BLaER1 (cell line): ENCODE results near the gene DLG3.

Experiments
- H3K27ac ChIP-seq: shearing (Covaris generic); formaldehyde crosslinking; 2 replicates; pipeline ENCODE4 v1.8.1; 2022
- H3K27me3 ChIP-seq: shearing (Covaris generic); formaldehyde crosslinking; 2 replicates; pipeline ENCODE4 v1.8.1; 2022
- H3K36me3 ChIP-seq: shearing (Covaris generic); formaldehyde crosslinking; 2 replicates; pipeline ENCODE4 v1.8.1; 2022
- H3K4me1 ChIP-seq: shearing (Covaris generic); formaldehyde crosslinking; 2 replicates; pipeline ENCODE4 v1.8.1; 2022
- H3K4me2 ChIP-seq: shearing (Covaris generic); formaldehyde crosslinking; 2 replicates; pipeline ENCODE4 v1.8.1; 2022
- H3K4me3 ChIP-seq: shearing (Covaris generic); formaldehyde crosslinking; 2 replicates; pipeline ENCODE4 v1.8.1; 2022
- H3K9ac ChIP-seq: shearing (Covaris generic); formaldehyde crosslinking; 2 replicates; pipeline ENCODE4 v1.8.1; 2022
- H3K9me3 ChIP-seq: shearing (Covaris generic); formaldehyde crosslinking; 2 replicates; pipeline ENCODE4 v1.8.1; 2022
- H4K20me1 ChIP-seq: shearing (Covaris generic); formaldehyde crosslinking; 2 replicates; pipeline ENCODE4 v1.8.1; 2022
- Cebpa-rat ChIP-seq: shearing (Covaris generic); IDR thresholded peaks from 2 replicates; pipeline ENCODE4 v1.8.1; 2022

DLG3 gene

DNA sequence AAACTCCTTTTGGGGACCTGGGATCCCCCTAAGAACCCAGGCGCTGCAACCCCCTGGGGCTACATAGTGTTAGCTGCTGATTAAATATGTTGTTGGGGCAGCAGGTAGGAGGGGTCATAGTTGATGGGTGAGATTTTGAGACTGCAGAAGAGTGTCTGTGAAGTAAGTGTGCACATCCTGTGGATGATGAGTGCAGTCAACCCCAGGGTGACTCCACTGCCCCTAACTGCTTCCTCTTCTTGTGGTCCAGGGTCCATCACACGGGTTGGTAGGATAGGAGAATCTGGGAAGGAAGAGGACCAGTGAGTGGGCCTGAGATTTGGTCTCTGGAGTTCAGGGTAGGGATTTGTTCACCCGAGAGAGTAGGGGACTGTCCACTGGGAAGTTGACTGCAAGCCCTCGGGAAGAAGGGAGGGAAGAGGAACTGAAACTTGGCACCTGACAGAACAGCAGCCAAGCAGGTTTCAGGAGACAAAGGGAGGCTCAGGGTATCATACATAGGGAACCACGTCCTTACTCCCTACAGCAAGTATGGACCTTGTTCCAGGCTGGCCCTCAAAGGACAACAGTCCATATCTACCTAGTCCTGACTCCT is 8.5 kb downstream of the DLG3 start:
- Histone ChIP-seq H3K4me3 (peak overlapping the region; percentile 71), H3K27me3 (peaks cover 22% of the 10 kb centered on the region), H3K36me3 (0 out of 2 replicates have a peak, but pooled peaks cover 4% of the 10 kb centered on the region), H3K9me3 (no peaks in the 10 kb centered on the region), H4K20me1 (no peaks in the 10 kb centered on the region), H3K4me2 (peak overlapping the region; percentile 81), H3K4me1 (peaks cover 27% of the 10 kb centered on the region), H3K9ac (peak overlapping the region; percentile 74; the same call in 1 of the 2 replicates), H3K27ac (no peak overlapping the region)
- no peak for TF ChIP-seq Cebpa-rat

DNA sequence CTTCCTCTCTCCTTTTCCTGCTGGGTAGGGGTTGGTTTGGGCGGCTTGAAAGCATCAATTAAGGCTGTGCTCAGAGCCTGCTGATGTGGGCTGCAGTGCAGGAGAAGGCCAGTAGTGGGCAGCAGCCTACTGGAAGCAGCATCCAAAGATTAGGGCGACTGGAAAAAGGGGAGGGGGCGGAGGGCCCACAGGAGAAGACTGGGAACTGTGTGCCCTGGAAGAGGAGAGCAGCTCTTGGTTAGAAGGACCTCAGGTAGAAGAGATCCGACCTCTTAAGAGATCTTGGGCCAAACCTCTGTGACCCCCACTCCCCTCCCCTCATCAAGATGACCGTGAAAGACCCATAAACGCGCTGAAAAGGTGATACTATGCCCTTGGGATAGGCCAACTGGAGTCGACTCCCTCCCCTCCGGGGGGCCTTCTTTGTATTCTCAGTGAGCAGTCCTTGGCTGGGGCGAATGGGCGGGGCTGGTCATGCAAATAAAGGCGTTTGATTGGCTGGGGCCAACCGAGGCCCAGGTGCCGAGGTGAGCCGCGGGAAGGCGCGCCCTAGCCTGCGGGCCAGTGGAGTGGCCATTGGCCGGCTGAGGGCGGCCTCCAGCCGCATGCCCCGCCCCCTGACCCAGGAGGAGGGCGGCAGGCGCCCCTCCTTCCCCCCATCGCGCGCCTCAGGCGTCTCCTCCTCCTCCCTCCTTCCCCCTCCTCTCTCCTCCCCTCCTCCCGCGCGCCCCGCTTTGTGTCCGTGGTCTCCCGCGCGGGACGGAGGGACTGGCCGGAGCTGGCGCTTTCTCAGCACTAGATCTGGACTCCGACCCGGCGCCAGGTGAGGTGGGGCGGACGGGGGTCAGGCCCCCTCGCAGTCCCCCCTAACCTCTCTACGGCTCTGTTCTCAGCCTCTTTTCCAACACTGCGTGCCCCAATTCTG is 10.1 kb downstream of the DLG3 start:
- peaks cover 27% of the 10 kb centered on the region for H3K4me1 ChIP-seq
- peak overlapping the region; percentile 85 for H3K27ac ChIP-seq
- H3K27me3 ChIP-seq = peaks cover 23% of the 10 kb centered on the region
- H3K4me3 ChIP-seq = peak overlapping the region; percentile 71
- peak overlapping the region; percentile 84 for H3K4me2 ChIP-seq
- no peak for TF ChIP-seq Cebpa-rat
- H3K9ac ChIP-seq = peak overlapping the region; percentile 82
- H4K20me1 ChIP-seq = no peaks in the 10 kb centered on the region
- H3K36me3 ChIP-seq = peaks cover 14% of the 10 kb centered on the region
- H3K9me3 ChIP-seq = no peaks in the 10 kb centered on the region

- no peaks in the 10 kb centered on the region for H4K20me1 ChIP-seq
- peak overlapping the region; percentile 85 for H3K27ac ChIP-seq
- no peak for TF ChIP-seq Cebpa-rat
- peaks cover 27% of the 10 kb centered on the region for H3K4me1 ChIP-seq
- H3K9me3 ChIP-seq = 0 out of 2 replicates have a peak, but pooled peaks cover under 1% of the 10 kb centered on the region
- H3K27me3 ChIP-seq = peaks cover 23% of the 10 kb centered on the region
- peak overlapping the region; percentile 82 for H3K9ac ChIP-seq
- peak overlapping the region; percentile 71 for H3K4me3 ChIP-seq
- H3K4me2 ChIP-seq = peak overlapping the region; percentile 84
- H3K36me3 ChIP-seq = peaks cover 22% of the 10 kb centered on the region
Measured at GRCh38 chrX:70455366-70456202, 10.9 kb downstream of the DLG3 start.

DNA sequence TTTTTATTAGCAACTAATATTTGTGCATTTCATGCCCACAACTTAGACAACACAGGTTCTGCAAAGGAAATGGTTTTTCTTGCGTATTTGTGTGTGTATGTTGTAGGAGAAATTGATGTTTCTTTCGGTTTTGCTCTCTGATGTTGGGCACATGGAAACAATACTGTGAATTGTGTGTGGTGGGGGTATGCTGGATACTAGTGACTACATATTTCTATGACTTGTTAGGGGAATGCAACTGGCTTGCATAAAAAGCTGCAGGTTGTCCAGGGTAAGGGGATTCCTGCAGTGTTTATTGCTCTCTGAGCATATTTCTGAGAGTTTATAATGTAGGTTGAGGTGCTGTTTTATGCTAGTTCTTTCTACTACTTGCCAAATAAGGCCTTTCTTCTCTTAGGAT is 11.6 kb downstream of the DLG3 start:
- Histone ChIP-seq H3K36me3 (peaks cover 29% of the 10 kb centered on the region), H3K4me2 (peak overlapping the region; percentile 84), H3K4me1 (peaks cover 27% of the 10 kb centered on the region), H3K9ac (peak overlapping the region; percentile 82), H4K20me1 (no peaks in the 10 kb centered on the region), H3K27me3 (peaks cover 29% of the 10 kb centered on the region), H3K27ac (no peak overlapping the region), H3K9me3 (peaks cover 7% of the 10 kb centered on the region), H3K4me3 (peak overlapping the region; percentile 71)
- no peak for TF ChIP-seq Cebpa-rat

DNA sequence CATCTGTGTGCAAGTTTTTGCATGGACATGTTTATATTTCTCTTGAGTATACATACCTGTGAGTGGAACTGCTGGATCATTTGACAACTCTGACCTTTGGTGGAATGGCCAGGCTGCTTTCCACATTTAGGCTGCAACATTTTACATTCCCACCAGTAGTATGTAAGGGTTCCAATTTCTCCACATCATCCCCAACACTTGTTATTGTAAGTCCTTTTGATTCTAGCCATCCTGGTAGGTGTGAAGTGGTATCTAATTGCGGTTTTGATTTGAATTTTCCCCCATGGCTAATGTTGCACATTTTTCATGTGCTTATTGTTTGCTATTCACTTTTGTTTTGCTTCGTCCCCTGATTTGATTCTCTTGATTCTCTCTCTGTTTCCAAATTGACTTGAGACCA is 16.4 kb downstream of the DLG3 start:
- Histone ChIP-seq H3K4me1 (peaks cover 10% of the 10 kb centered on the region), H3K36me3 (peaks cover 45% of the 10 kb centered on the region), H3K9ac (no peak overlapping the region), H3K9me3 (peaks cover 17% of the 10 kb centered on the region), H4K20me1 (no peaks in the 10 kb centered on the region), H3K4me3 (no peak overlapping the region), H3K27ac (no peak overlapping the region), H3K4me2 (no peak overlapping the region), H3K27me3 (peaks cover 41% of the 10 kb centered on the region)
- no peak for TF ChIP-seq Cebpa-rat

DNA sequence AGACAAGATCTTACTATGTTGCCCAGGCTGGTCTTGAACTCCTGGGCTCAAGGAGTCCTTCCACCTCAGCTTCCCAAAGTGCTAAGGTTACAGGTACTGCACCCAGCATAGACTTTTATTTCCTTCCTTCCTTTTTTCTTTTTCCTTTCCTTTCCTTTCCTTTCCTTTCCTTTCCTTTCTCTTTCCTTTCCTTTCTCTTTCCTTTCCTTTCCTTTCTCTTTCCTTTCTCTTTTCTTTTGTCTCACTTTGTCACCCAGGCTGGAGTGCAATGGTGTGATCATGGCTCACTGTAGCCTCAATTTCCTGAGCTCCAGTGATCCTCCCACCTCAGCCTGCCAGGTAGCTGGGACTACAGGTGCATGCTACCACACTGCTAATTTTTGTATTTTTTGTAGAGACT is 19.4 kb downstream of the DLG3 start:
- Histone ChIP-seq H3K9ac (no peak overlapping the region), H4K20me1 (no peaks in the 10 kb centered on the region), H3K4me1 (no peaks in the 10 kb centered on the region), H3K36me3 (peaks cover 57% of the 10 kb centered on the region), H3K27me3 (peaks cover 30% of the 10 kb centered on the region; the same call in 1 of the 2 replicates), H3K4me2 (no peak overlapping the region), H3K4me3 (no peak overlapping the region), H3K27ac (no peak overlapping the region), H3K9me3 (peaks cover 17% of the 10 kb centered on the region)
- no peak for TF ChIP-seq Cebpa-rat

DNA sequence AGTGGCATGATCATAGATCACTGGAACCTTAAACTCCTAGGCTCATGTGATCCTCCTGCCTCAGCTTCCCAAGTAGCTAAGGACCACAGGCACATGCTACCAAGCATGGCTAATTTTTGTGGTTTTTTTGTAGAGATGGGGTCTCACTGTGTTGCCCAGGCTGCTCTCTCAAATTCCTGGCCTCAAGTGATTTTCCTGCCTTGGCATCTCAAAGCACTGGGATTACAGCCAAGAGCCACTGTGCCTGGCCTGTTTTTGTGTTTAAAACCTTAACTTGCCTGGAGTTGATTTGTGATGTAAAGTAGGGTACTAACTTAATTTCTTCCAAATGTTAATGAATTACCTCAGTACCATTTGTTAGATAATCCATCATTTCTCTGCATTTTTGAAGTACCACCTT is 22.3 kb downstream of the DLG3 start:
- H3K36me3 ChIP-seq = peaks cover 35% of the 10 kb centered on the region
- peaks cover 32% of the 10 kb centered on the region; the same call in 1 of the 2 replicates for H3K27me3 ChIP-seq
- H3K4me2 ChIP-seq = no peak overlapping the region
- H3K4me3 ChIP-seq = no peak overlapping the region
- H3K9ac ChIP-seq = no peak overlapping the region
- no peak for TF ChIP-seq Cebpa-rat
- H4K20me1 ChIP-seq = peaks cover 19% of the 10 kb centered on the region; the same call in 1 of the 2 replicates
- peaks cover 16% of the 10 kb centered on the region for H3K4me1 ChIP-seq
- no peak overlapping the region for H3K27ac ChIP-seq
- H3K9me3 ChIP-seq = peaks cover 8% of the 10 kb centered on the region; the same call in 1 of the 2 replicates

- peaks cover 30% of the 10 kb centered on the region for H3K36me3 ChIP-seq
- peaks cover 8% of the 10 kb centered on the region; the same call in 1 of the 2 replicates for H3K9me3 ChIP-seq
- peaks cover 35% of the 10 kb centered on the region for H3K27me3 ChIP-seq
- peaks cover 16% of the 10 kb centered on the region for H3K4me1 ChIP-seq
- no peak for TF ChIP-seq Cebpa-rat
- no peak overlapping the region for H3K9ac ChIP-seq
- H3K4me3 ChIP-seq = no peak overlapping the region
- H3K27ac ChIP-seq = no peak overlapping the region
- H4K20me1 ChIP-seq = peaks cover 20% of the 10 kb centered on the region; the same call in 1 of the 2 replicates
- H3K4me2 ChIP-seq = no peak overlapping the region
Measured at GRCh38 chrX:70468709-70469108, 24.1 kb downstream of the DLG3 start.

DNA sequence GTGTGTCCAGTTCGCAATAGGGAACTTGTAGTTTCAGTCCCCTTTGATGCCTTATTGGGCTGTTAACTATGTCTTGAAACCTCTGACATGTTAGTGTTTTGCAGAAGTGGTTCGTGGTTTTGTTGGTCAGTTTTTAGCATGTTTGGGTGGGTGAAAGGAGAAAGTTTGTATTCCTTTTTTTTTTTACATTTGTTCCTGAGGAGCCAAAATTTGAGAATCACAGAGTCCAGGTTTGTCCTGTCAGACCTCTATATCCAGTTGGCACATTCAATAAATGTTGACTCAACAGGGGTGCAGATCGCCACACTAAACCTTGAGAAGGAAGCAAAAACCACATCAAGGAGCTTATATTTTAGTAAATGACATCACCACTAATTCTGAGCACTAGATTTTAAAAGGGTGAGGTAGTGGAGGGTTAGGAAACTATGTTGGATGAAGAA is 26.2 kb downstream of the DLG3 start:
- Histone ChIP-seq H4K20me1 (peaks cover 32% of the 10 kb centered on the region; the same call in 1 of the 2 replicates), H3K27ac (no peak overlapping the region)

More for the DNA sequence above, 26.2 kb downstream of the DLG3 start:
- H3K36me3 ChIP-seq = peaks cover 20% of the 10 kb centered on the region; the same call in 1 of the 2 replicates
- H3K4me3 ChIP-seq = no peak overlapping the region
- H3K9me3 ChIP-seq = no peaks in the 10 kb centered on the region
- H3K4me1 ChIP-seq = peaks cover 24% of the 10 kb centered on the region
- H3K27me3 ChIP-seq = peaks cover 49% of the 10 kb centered on the region
- H3K4me2 ChIP-seq = peak overlapping the region; percentile 24
- H3K9ac ChIP-seq = no peak overlapping the region
- no peak for TF ChIP-seq Cebpa-rat
